Stimulated activated CD8-positive, alpha-beta memory T cell treated with anti-CD3 and anti-CD28 coated beads, Interleukin-7, amount 100 ng/mL, for 48 hours (primary cell): ENCODE results near the gene NCAM1.

Source experiments
- DNase-seq, 2 donors: peaks; one replicate each; pipeline ENCODE4 v3.0.0-alpha.2; 2020; ENCODE audit warnings: low read depth in 1 of 2; ENCODE audit errors: extremely low read depth in 1 of 2

Gene NCAM1

DNA sequence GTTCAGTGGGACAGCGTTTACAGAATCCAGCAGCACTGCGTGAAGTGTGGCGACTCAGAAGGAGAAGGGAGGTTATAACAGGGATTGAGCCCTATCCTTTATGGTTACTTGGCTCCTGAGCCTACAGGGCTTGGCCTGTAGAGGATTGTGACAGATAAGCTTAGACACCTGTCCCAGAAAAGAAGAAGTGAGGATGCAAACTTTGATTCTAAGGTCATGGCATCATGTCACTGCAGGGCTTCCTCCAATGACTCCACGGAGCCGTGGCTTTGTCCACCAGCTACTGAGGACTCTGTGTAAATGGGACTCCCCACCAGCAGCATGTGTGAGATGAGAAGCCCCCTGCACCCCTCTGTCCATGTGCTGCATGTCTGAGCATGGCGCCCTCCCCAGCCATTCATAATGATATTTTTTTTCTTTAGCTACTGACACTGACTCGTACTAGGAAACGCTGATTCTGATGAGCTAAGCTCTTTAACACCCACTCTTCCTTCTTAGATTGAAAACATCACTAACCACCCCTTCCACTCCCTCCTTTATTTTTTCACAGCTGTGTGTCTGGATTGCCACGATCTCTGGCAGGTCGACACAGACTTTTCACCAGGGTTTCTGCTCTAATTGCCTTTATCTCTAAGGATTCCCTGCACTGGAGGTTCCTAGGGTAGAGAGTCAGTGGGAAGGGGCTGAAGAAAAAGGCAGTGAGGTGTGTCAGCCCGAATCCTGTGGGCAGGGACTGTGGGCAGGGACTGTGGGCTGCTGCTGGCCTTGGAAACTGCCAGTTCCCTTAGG, 287.7 kb downstream of the NCAM1 start:
- no peak for DNase-seq

DNA sequence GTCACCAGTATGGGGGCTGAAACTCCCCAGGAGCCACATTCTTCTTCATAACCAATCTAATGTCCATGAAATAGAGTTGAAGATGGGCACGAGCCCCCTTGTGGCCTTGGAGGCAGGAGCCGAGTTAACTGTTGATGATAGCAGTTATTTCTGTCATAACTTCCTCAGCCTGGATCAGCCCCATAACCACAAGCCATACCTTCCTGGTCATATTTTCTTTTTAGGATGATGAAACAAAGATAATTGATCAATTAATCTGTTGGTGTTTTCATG, 288.2 kb downstream of the NCAM1 start:
- DNase-seq, result no peak

DNA sequence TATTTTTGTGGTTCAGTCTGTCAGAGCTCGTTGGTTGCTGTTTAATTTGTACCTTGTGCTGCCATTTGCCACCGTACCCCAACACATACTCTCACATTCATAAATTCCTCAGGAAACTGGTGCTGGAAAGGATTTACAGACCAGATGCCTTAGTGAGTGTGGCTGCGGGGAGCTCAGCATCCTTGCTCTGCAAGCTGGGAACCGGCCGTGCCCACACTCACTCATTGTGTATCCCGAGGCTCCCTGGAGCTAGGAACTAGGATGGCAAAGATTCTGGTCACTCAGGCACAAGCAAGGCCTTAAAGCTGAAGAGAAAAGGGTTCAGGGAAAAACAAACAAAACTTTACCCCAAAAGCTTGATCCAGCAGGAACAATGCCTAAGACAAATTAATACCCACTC, 288.6 kb downstream of the NCAM1 start:
- DNase-seq, result no peak

DNA sequence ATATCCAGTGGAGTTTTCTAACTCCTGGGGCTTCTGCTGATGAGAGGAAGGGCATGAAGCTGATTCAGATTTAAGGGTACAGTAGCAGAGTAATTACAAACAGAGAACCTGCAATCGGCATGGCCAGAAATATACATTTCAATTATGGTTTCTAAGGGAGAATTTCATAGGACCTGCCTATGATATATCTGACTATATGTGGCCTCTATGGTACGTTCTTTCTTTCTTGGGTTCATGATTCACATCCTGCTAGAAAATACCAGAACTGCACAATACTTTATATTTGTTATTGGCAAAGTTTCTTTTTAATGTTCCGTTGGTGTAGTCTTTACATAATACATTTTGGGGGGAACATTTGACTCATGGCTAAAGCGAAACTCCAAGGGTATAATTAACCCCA, 290.1 kb downstream of the NCAM1 start:
- no peak for DNase-seq

DNA sequence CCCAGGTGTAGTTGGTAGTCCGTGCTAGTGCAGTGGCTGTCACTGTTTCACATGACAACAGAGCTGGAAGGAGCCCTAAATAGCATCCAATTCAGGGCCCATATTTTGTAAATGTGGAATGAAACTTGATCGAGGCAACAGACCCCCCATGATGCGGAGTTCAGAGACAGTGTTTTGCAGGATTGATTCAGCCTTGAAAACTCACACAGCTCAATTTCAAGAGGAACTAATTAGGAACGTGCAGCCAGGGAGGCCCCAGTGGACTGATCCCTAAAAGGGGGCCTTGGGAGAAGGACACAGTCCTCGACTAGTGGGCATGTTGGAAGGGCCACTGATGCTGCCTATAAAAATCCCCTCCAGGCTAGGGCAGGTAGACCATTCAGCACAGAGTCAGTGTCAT, 292.2 kb downstream of the NCAM1 start:
- no peak for DNase-seq

DNA sequence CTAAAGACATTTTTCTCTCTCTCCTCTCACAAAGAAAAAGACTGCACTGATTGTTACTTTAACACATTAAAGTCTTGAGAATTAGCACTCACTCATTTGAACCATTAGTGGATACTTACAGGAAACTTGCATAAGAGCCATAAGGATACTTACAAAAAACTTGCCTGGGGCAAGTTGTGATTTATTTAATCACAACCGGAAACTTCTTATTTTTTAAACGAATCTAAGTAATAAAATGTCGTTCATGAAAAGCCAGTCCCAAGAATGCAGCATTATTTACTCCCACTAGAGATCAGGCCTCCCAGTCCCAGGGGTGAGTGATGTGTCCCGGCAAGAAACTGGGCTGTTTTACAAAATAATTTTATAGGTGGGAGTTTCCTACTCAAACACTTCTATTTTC, 293.9 kb downstream of the NCAM1 start:
- no peak for DNase-seq

DNA sequence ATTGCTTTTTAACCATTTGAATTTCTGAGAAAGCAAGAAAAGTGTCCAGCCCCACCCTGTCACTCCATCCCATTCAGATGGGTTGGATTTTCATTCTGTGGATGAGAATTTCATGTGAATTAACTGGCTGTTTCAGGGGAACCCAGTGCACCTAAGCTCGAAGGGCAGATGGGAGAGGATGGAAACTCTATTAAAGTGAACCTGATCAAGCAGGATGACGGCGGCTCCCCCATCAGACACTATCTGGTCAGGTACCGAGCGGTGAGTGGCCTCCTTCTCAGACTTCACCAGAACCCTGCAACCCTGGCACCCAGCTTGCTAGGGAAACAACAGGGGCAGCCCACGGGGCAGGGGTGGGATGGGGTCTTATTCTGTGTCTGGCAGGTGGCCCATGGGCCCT, 294.5 kb downstream of the NCAM1 start:
- DNase-seq, result no peak

DNA sequence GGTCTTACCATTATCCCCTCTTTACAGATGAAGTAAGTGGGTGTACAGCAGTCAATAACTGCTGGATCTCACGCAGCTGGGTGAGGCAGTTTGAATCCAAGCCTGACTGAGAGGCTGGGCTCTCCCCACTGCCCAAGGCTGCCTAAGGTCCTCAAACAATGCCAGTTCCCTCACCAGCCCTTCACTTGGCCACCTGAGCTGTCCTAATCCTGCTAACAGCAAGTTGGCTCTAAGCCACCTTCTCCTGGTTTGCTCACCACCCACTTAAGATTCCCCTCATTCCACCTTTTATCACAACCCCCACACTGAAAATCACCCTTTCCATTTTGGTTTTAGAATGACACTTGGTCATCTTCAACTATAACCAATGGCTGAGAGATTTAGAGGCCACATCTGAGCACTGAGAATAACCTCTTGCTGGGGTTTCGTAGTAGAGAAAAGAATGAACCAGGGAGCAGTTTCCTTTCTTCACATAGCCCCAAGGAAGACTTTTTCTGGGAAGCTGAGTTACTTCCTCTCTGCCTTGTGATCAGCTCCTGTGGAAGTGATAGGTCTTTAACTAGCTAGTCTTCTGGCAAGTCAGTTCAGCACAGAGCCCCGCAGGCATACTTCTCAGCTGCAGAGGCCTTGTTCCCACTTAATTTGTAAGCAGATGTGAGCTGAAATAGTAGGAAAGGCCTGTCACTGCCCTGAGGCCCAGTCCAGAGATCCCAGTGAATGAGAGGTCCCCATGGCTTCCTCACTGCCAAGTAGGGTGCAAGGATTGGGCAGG, 295.4 kb downstream of the NCAM1 start:
- no peak for DNase-seq

DNA sequence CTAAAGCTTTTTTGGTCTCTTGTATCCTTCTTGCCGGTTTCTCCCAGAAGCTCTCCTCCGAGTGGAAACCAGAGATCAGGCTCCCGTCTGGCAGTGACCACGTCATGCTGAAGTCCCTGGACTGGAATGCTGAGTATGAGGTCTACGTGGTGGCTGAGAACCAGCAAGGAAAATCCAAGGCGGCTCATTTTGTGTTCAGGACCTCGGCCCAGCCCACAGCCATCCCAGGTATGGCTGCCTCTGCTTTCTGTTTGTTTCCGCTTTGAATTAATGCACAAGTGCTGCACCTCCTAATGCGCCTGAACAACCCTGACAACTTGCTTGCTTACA, 298.8 kb downstream of the NCAM1 start:
- DNase-seq, result no peak

DNA sequence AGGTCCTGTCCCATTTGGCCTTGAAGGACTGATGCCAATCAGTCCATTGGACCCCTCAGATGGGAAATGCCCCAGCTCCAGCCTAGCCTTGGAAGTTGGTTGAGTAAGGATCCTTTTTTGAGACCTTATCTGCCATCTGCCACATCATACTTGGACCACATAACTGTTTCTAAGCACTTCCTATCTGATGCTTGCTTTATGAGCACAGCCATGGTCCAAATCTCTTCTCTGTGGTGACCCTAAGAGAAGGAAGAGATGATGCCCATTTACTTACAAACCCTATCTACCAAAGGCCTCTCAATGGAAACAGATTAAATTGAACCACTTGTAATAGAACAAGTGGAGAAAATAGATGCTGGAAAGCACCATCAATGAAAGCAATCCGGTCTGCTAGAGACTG, 299.3 kb downstream of the NCAM1 start:
- DNase-seq, result no peak

DNA sequence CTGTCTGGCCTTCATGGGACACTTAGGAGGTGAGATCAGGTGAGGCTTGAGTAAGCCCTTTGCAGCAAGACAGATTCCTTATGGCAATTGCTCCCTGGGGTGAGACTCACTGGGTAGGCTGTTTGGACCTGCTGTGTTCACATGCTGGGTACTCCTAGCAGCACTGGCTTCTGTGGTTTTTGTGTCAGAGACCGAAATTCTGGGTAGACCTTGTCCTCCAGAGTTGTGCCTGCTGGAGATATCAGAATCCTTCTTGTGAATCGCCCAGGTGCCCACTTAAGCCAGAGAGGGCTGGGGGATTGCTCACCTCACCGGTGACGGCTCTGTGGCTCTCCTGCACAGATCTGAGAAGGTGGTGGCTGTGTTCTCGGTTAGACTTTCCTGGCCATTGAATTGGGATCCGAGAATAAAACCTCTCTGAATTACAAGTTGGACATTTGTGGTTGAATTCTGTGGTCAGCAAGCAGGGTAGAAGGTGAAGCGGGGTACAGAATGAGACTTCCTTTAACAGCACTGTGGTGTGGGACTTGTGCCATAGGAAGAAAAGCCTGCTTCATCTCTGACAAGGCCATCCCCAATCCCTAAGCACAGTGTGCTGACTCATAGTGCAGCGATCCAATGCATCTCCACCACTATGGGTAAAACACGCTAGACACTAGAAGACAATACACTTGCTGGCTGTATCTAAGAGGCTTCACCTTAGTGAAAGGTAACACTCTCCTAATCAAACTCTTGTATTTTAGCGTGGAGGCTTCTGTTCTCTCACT, 300.7 kb downstream of the NCAM1 start:
- no peak for DNase-seq

DNA sequence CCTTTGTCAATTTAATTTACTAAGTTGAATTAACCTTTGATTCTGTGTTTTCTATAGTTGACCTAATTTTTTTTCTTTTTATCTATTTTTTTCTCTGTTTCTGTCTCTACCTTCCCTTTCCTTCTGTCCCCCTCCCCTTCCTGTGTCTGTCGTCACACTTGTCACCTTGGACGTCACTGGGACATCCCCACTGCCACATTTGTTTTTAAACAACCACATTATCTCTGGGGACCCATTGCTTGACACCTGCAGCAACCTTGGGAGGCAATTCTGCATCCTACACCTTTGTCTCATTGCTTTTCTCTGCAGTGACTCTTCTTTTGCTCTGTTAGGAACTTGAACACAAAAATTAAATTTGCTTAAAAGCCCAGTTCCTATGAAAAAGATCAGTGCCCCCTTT, 301.4 kb downstream of the NCAM1 start:
- DNase-seq, result no peak

DNA sequence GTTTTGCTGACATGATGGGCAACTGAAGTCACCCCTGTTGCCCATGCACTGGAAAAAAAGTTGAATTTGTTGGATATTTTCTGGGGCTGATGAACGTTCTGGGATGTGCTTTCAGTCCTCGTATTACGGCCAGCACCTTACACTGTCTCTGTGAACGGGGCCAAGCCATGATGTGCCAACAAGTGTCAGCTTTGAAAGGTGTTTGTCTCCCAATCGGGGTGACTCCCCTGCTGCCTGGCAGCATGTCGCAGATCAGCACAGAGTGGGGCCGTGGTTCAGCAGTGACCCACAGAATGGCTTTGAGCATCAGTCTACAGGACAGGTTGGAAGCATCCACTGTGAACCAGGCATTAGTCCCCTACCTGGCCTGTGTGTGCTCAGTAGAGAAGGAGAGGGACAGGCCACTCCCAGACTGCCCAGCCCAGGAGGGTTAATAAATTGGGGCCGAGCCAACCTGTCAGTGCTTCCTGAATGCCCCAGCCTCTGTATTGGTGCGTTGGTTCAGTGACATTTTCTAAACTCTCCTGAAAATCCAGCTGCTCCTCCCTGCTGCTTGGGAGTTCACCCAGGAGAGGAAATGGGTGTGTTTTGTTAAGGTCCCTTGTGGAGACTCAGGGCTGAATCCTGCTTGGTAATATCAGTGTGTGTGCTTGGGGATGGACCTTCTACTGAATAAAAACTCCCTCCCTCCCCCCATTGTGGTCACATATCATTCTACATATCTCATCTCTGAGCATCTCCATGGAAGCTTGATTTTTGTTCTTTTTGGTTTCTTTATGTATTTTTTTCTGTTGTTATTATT, 302.4 kb downstream of the NCAM1 start:
- DNase-seq, result no peak

DNA sequence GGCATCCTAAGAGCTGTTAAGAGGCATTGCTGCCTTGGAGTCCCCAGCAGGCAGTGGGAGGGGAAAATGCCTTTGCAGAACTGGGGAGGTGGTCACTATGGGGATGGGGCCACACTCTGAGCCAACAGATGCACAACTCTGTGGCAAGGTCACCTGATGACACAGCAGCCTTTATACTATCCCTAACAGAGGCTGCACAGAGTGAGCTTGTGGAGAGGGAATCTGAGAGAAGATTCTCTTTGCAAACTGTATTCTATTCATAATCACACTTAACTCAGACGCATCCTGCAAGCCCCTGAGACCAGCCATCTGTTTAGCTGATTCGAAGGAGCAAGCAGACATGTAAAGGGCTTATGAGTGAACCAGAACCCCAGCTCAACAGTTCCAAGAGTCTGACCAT, 304.1 kb downstream of the NCAM1 start:
- no peak for DNase-seq

DNA sequence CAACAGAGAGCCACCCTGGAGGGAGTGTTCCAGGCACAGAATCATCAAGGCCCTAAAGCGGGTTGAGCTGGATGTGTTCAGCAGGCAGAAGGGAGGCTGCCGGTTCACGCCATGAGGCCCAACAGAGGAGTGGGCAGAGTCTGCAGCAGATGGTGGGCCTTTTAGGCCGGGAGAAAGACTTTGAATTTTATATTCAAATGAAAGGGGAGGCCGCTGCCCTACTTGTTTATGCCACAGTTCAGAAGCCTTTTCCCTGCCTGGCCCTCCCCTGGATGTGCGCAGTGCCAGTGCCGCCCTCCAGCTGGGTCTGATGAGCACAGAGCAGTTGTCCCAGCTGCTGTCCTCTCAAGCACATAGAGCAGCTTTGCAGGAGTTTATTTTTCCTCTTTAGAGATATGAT, 306.3 kb downstream of the NCAM1 start:
- no peak for DNase-seq

DNA sequence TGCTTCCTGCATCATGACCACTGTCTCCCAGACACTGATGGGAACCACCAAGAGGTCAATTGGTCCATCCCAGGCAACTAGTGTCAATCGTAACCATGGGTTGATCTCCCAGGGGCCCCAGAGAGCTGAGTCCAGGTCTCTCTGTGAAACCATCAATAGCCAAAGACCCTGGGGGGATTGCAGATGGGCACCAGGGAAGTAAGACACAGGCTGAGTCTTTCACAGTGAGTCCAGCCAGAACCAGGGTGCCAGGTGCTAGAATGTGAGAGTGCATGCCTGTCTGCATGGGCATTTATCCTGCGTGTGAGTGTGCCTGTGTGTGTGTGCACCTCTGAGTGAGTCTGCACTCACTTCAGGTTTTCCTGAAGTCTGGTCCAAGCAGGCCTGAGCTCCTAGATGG, 307.9 kb downstream of the NCAM1 start:
- no peak for DNase-seq

DNA sequence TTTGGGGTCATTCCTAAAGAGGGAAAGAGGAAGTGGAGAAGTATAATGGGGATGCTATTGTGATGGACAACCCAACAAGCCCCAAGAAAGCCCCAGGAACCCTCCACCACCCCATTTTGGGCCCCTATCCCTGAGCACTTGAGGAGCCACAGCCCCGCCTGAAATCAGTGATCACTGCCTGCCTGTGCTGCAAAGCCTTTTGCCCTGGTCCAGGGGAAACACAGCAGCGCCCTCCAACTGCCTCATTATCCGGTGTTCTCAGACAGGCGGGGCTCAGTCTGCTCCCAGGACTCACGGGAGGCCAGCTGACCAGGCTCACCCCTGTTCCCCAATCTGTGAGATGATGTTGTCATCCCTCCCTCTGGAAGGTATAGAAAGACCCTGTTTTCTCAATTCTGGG, 308.4 kb downstream of the NCAM1 start:
- DNase-seq, result no peak

DNA sequence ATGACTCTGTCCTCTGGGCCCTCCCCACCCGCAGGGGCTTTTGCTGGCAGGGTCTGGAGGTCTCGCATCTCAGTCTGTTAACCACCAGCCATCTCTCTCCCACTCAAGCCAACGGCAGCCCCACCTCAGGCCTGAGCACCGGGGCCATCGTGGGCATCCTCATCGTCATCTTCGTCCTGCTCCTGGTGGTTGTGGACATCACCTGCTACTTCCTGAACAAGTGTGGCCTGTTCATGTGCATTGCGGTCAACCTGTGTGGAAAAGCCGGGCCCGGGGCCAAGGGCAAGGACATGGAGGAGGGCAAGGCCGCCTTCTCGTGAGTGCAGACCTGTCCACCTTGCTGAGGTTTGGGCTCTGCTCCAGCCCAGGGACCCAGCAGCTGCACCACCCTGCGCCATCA, 308.9 kb downstream of the NCAM1 start:
- no peak for DNase-seq

DNA sequence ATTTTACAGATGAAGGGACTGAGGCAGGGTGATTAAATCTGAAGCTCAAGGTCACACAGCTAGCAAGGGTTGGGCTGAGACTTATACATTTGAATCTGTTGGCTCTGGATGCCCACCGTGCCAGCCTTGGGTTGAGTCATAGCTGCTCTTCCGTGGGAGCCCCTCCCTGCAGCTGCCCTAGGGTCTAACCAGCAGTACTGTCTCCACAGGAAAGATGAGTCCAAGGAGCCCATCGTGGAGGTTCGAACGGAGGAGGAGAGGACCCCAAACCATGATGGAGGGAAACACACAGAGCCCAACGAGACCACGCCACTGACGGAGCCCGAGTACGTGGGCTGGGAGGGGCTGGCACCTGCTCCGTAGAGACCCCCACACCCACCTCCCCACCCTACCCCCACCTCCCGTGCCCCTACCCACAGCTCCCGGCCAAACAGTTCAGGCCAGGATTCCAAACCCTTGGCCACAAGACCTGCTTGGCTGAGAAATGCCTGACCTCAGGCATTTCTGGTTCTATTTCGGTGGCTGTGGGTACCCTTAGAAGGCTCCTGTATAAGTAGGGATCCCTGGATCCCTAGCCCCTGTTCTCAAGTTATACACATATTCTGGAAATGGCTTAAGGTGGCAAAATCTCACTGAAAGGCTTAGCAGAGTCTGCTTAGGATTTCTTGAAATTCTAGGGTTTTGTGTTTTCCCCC, 310.5 kb downstream of the NCAM1 start:
- no peak for DNase-seq

DNA sequence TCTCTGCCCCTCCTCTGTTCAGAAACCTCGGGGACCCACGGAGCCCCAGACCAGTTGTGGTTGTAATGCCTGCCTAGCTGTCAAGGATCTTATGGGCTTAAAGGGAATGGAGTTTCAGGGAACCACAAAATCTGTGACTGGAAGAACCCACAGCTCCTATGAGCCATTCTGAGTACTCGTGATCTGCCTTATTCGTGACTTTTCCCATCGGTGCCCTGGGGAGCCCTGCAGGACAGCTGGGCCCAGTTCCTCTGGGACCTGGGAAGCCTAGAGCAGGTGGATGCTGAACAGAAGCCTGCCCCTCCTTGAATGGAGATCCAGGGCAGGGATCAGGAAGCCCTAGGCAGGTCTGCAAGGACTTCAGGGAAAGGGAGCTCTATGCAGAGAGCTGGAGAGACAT, 311.1 kb downstream of the NCAM1 start:
- no peak for DNase-seq
